WI38 (cell line): ENCODE measurements around the gene EPYC.

Experiments used
- H3K4me3 ChIP-seq: 2 replicates; pipeline ENCODE4 v1.5.1; 2011; ENCODE audit warnings: low read depth, mild to moderate bottlenecking, control low read depth, low read length
- CTCF ChIP-seq: IDR thresholded peaks from 2 replicates; pipeline ENCODE4 v1.5.1; 2012; ENCODE audit warnings: low read depth, mild to moderate bottlenecking, control low read depth, low read length

The EPYC gene, protein sequence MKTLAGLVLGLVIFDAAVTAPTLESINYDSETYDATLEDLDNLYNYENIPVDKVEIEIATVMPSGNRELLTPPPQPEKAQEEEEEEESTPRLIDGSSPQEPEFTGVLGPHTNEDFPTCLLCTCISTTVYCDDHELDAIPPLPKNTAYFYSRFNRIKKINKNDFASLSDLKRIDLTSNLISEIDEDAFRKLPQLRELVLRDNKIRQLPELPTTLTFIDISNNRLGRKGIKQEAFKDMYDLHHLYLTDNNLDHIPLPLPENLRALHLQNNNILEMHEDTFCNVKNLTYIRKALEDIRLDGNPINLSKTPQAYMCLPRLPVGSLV

GRCh38 chr12:91004872-91005271 lies at the start of gene EPYC:
Gene EPYC, minus strand, starts transcription at chr12:91004972. Its CDS starts 2,407 bp downstream, at chr12:91002565.
- no peak for TF ChIP-seq CTCF
- no peak within 1 kb of the TSS for H3K4me3 ChIP-seq

DNA sequence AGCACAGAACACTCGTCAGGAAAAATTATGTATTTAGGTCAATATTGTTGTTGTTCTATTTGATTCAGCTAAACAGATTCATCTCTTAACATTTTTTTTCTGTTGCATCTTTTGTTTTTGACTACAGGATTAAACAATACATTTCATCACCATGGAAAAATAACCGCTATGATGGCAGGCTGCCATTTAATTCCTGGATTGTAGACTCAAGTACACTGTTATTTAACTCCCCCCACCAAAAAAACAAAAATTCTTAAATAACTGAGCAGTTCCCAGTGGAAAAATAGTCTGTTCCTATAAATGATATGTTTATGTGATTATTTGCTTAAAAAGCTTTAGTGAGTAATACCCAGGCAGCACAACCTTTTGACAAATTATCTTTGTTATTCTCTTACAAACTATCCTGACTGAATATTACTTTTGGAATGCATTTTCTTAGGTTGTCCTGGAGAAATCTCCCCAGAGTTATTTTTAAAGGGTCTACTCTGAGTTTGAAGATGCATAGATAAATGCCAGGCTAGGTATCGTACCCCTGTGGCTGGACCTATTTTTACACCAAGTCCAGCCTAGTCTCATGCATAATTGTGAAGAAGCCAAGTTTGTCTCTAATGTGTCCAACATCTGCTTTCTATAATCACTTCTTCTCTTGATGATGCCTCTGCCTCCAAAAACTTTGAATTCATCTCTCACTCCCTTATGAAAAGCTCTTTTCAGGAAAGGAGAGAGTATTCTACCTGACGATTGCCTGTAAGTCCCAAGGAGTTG lies 49.4 kb upstream of the EPYC start:
- H3K4me3 ChIP-seq = no peak overlapping the region
- TF ChIP-seq CTCF = no peak

GRCh38 chr12:91052026-91052425 lies 47.3 kb upstream of the EPYC start:
- no peak for TF ChIP-seq CTCF
- no peak overlapping the region for H3K4me3 ChIP-seq

DNA sequence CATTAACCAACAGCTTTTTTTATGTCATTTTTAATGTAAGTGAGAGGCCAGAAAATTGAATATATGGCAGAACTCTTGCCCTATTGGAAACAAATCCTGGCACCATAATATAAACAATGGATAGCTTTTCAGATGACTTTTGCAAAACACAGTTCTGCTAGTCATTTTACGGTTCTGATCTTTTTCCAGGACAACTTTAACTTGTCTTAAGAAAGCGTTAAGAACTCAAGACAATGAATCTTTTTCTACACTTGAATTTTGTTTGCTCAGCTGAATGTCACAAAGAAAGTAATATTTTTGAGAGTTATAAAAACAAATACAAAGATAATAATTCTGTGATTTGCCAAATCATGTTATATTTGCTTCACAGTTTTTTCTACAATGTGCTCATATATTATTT lies 39.8 kb upstream of the EPYC start:
- no peak for TF ChIP-seq CTCF
- H3K4me3 ChIP-seq = no peak overlapping the region

DNA sequence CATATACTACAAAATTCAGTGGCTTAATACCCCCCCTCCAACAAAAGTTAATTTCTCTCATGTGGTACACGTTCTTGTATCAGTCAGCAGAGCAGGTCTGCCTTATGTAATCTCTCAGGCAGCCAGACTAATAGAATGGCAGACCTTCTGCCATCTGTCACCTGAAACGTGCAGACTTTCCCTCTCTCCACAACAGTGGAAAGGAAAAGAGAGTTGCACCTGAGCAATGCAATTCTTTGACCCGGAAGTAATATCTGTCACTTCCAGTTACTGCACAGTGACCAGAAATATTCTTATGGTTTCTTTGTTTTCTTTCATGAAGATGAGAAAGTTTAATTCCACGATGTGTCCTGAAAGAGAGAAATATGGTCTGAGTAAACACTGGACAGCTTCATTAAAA lies 38.6 kb upstream of the EPYC start:
- H3K4me3 ChIP-seq = no peak overlapping the region
- no peak for TF ChIP-seq CTCF

DNA sequence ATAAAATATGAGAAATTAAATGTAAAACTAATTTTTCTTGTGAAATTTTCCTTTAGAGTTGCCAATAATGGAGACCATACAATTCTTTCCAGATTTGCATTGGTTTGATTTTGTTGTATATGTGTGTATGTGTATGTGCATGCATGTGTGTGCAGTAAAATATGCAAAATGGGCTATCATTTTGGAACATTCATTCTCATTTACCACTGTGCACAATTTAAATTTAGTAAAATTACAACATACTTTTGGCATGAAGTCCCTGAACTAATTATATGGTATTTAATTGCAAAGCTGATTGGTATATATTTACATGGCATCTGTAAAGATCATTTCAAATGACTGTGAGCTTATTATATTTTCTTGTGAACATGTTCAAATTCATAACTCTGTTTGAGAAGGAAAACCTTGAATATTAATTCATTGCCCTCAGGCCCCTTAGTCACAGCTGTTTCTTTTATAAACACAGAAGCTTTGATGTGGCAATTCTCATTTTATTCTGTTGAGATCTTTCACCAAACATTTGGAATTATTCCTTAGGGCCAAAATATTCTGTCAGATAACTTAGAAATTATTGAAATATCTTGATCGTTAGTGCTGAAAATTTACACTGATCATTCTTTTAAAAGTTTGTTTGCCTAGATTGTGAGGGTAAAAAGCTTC lies 35.5 kb upstream of the EPYC start:
- TF ChIP-seq CTCF = no peak
- H3K4me3 ChIP-seq = no peak overlapping the region

- TF ChIP-seq CTCF = no peak
- H3K4me3 ChIP-seq = no peak overlapping the region
Measured at GRCh38 chr12:91037276-91037675, 32.5 kb upstream of the EPYC start.
